HL-60 (cell line): ENCODE results near the gene PURA.

Experiments used
- DNase-seq, 2 experiments: peaks; one replicate each; pipeline ENCODE4 v3.0.0-alpha.2; 2010 to 2020; ENCODE audit warnings: low read depth in 1 of 2, low spot score in 1 of 2
- H3K27ac ChIP-seq: fragments of 250-450 bp; sonication (Bioruptor Pico); replicated peaks from 2 replicates; pipeline ENCODE4 v1.5.1; 2020; ENCODE audit warnings: mild to moderate bottlenecking, moderate library complexity
- H3K27me3 ChIP-seq: fragments of 250-450 bp; sonication (Bioruptor Pico); 2 replicates; pipeline ENCODE4 v1.5.1; 2021; ENCODE audit warnings: mild to moderate bottlenecking, moderate library complexity; ENCODE audit not compliant: insufficient read depth, poor library complexity, severe bottlenecking
- H3K4me3 ChIP-seq: replicated peaks from 2 replicates; pipeline ENCODE4 v1.5.1; 2011; ENCODE audit warnings: mild to moderate bottlenecking, control low read depth, low read length; ENCODE audit not compliant: insufficient read depth
- GABPA ChIP-seq: IDR thresholded peaks from 2 replicates; pipeline ENCODE4 v1.6.1; 2012; ENCODE audit warnings: low read depth
- POLR2AphosphoS5 ChIP-seq: IDR thresholded peaks from 2 replicates; pipeline ENCODE4 v1.6.1; 2012; ENCODE audit warnings: low read depth
- SPI1 ChIP-seq: IDR thresholded peaks from 2 replicates; pipeline ENCODE4 v1.6.1; 2012; ENCODE audit warnings: low read depth, mild to moderate bottlenecking, borderline replicate concordance
- TF ChIP-seq, protein P1 (sequence below): IDR thresholded peaks from one replicate; pipeline ENCODE4 v1.5.1; 2011; ENCODE audit warnings: low read length, control low read depth, inconsistent platforms; ENCODE audit not compliant: insufficient read depth
- TF ChIP-seq, protein P2 (sequence below): IDR thresholded peaks from 2 replicates; pipeline ENCODE4 v1.6.1; 2012; ENCODE audit warnings: low read depth; ENCODE audit not compliant: insufficient replicate concordance

PURA gene

DNA sequence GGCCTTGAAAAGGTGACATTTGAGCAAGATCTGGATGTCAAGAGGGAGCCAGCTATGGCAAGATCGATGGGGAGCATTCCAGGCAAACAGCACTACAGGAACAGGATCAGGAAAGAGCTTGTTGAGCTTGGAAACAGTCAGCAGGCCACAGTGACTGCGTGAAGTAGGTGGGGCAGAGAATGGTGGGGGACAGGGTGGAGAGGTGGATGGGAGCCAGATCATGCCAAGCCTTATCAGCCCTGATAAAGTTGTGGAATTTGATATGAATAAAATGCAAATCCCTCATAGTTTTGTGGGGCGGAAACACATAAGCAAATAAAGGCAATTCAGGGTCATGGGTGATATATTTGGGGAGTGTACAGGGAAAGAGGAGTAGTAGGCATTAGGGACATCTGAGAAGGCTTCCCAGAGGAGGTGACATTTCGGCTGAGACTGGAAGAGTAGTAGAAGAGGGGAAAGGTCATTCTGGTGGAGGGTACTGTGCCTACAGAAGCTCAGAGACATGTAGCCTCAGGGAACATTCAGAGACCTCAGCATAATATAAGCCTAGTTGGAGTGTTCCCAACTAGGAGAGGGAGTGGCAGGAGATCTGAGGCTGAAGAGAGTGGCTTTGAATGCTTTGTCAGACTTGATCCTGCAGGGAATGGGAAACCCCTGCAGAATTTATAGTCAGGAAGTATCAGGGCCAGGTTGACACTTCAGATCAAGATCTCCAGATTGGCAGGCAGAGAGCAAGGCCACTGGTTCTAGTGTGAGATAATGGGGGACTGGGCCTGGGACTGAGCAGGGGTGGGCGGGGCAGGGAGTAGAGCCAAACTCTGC, 51.4 kb downstream of the PURA start:
- no peak overlapping the region for H3K4me3 ChIP-seq
- DNase-seq: no peak
- no peak overlapping the region for H3K27ac ChIP-seq
- H3K27me3 ChIP-seq: no peaks in the 10 kb centered on the region
- TF ChIP-seq GABPA: no peak
- TF ChIP-seq POLR2AphosphoS5: no peak
- TF ChIP-seq, protein P1, sequence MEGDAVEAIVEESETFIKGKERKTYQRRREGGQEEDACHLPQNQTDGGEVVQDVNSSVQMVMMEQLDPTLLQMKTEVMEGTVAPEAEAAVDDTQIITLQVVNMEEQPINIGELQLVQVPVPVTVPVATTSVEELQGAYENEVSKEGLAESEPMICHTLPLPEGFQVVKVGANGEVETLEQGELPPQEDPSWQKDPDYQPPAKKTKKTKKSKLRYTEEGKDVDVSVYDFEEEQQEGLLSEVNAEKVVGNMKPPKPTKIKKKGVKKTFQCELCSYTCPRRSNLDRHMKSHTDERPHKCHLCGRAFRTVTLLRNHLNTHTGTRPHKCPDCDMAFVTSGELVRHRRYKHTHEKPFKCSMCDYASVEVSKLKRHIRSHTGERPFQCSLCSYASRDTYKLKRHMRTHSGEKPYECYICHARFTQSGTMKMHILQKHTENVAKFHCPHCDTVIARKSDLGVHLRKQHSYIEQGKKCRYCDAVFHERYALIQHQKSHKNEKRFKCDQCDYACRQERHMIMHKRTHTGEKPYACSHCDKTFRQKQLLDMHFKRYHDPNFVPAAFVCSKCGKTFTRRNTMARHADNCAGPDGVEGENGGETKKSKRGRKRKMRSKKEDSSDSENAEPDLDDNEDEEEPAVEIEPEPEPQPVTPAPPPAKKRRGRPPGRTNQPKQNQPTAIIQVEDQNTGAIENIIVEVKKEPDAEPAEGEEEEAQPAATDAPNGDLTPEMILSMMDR: no peak
- no peak for TF ChIP-seq SPI1
- TF ChIP-seq, protein P2, sequence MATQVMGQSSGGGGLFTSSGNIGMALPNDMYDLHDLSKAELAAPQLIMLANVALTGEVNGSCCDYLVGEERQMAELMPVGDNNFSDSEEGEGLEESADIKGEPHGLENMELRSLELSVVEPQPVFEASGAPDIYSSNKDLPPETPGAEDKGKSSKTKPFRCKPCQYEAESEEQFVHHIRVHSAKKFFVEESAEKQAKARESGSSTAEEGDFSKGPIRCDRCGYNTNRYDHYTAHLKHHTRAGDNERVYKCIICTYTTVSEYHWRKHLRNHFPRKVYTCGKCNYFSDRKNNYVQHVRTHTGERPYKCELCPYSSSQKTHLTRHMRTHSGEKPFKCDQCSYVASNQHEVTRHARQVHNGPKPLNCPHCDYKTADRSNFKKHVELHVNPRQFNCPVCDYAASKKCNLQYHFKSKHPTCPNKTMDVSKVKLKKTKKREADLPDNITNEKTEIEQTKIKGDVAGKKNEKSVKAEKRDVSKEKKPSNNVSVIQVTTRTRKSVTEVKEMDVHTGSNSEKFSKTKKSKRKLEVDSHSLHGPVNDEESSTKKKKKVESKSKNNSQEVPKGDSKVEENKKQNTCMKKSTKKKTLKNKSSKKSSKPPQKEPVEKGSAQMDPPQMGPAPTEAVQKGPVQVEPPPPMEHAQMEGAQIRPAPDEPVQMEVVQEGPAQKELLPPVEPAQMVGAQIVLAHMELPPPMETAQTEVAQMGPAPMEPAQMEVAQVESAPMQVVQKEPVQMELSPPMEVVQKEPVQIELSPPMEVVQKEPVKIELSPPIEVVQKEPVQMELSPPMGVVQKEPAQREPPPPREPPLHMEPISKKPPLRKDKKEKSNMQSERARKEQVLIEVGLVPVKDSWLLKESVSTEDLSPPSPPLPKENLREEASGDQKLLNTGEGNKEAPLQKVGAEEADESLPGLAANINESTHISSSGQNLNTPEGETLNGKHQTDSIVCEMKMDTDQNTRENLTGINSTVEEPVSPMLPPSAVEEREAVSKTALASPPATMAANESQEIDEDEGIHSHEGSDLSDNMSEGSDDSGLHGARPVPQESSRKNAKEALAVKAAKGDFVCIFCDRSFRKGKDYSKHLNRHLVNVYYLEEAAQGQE: no peak

DNA sequence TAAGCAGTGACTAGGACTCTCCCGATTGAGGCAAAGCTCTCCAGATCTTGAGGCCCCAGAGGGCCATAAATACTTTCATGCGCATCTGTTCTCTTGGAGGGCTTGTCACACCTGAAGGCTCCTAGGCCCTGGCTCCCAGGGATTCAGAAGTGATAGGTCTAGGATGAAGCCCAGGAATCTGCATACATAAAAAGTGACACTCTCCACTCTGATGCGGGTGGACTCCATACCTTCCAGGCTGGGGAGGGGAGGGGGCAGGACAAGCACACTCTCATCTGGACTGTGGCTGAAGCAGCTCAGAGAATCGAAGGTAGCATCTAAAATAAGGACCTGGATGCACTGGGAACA, 52.0 kb downstream of the PURA start:
- Histone ChIP-seq H3K27ac (no peak overlapping the region), H3K27me3 (no peaks in the 10 kb centered on the region), H3K4me3 (no peak overlapping the region)
- DNase-seq: no peak
- TF ChIP-seq, protein P1: no peak
- TF ChIP-seq, protein P2: no peak
- TF ChIP-seq SPI1: no peak
- TF ChIP-seq POLR2AphosphoS5: no peak
- TF ChIP-seq GABPA: no peak

DNA sequence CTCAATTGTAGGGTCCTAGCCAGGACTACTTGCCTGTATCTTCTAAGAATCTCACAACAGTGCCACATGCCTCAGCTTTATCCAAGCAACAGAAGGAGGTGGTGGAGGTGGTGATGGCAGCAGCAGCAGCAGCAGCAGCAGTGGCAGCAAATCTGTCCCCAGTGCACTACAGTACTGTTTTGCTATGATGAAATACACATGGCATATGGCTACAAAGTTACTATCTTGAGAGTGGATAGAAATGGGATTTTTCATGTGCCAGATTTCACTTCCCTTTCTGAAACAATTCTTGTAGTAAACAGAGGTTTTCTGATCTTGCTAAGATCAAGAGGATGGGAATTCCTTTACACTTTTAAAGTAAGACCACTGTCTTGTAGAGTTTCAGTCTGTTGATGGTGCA, 53.0 kb downstream of the PURA start:
- TF ChIP-seq SPI1 (no peak), POLR2AphosphoS5 (no peak)
- TF ChIP-seq, protein P2: no peak
- TF ChIP-seq, protein P1: no peak
- Histone ChIP-seq H3K4me3 (no peak overlapping the region), H3K27ac (no peak overlapping the region), H3K27me3 (no peaks in the 10 kb centered on the region)
- no peak for DNase-seq
